ENCODE data around the gene MAGEA6. TPM values are rescaled to one million over a fixed set of nuclear protein-coding genes. Genes with fewer than 3 reads are reported as not detected.

The MAGEA6 gene
- total RNA-seq = not detected in 2 replicates

GRCh38 chrX:152769549-152770289 is at the start of gene MAGEA6:
Gene MAGEA6 (minus strand): TSS chrX:152769689. CDS start chrX:152767650, 2,039 bp downstream.

GRCh38 chrX:152758918-152759317 is 10.6 kb downstream of the MAGEA6 start, which contains the start of gene CSAG3:
Gene CSAG3 (plus strand): TSS chrX:152759218.

GRCh38 chrX:152753686-152754650 is 15.5 kb downstream of the MAGEA6 start, which contains the start of gene MAGEA2:
Gene MAGEA2 (minus strand): TSS chrX:152753842. CDS start chrX:152751363, 2,479 bp downstream.

GRCh38 chrX:152733261-152733975 is 36.1 kb downstream of the MAGEA6 start, which contains the start of the genes CSAG1 and MAGEA12:
Gene CSAG1 (minus strand): TSS chrX:152733721. CDS start chrX:152732460, 1,261 bp downstream.
Gene MAGEA12 (plus strand): TSS chrX:152733757. CDS start chrX:152736162, 2,405 bp downstream.

Other genes with a start within 250 kb of the MAGEA6 start
- gene GABRQ, start 131.8 kb downstream of the MAGEA6 start, total RNA-seq = not detected in 2 replicates
- not detected in 2 replicates for gene MAGEA3, start 70.9 kb downstream of the MAGEA6 start, total RNA-seq
- gene CSAG2, start 60.4 kb downstream of the MAGEA6 start, total RNA-seq = not detected in 2 replicates
- not detected in 2 replicates for gene MAGEA2B, start 55.1 kb downstream of the MAGEA6 start, total RNA-seq
- not detected in 2 replicates for gene CSAG1, start 36.0 kb downstream of the MAGEA6 start, total RNA-seq
- gene MAGEA12, start 35.9 kb downstream of the MAGEA6 start, total RNA-seq = not detected in 2 replicates
- not detected in 2 replicates for gene MAGEA2, start 15.8 kb downstream of the MAGEA6 start, total RNA-seq
- gene CSAG3, start 10.5 kb downstream of the MAGEA6 start, total RNA-seq = not detected in 2 replicates
- gene CETN2, start 61.1 kb upstream of the MAGEA6 start, total RNA-seq = 31.8 and 38.8 TPM in 2 replicates
- 19.7 and 25.8 TPM in 2 replicates for gene NSDHL, start 61.4 kb upstream of the MAGEA6 start, total RNA-seq
- gene ZNF185, start 128.4 kb upstream of the MAGEA6 start, total RNA-seq = 1.6 and 2.9 TPM in 2 replicates
- not detected in 2 replicates for gene PNMA5, start 224.4 kb upstream of the MAGEA6 start, total RNA-seq

All from cardiac atrium fibroblast (primary cell).